PC-3 (cell line): Measurements from ENCODE around the gene MIEF1. TPM values are rescaled to one million over a fixed set of nuclear protein-coding genes. Genes with fewer than 3 reads are reported as not detected.
A peak's percentile ranks its signal among the peaks of the same experiment; 100 is the strongest.

Source experiments
- ATAC-seq: fragments of 200-7000 bp; cut with Tn5 transposase; 2 replicates; pipeline ENCODE4 v1.9.1; 2020; ENCODE audit warnings: mild to moderate bottlenecking, moderate library complexity
- BruUV-seq: library from RNA; stranded (reverse); fragments of 400-500 nt; replicated peaks from 2 replicates; lab custom pipeline; 2021; lab: Mats Ljungman, UMichigan
- CTCF ChIA-PET: fragments of 300-600 bp; sonication (Branson Sonifier 250); formaldehyde crosslinking; loops from one replicate; lab custom pipeline; 2022; ENCODE audit warnings: antibody characterized with exemption; lab: Charles Lee
- POLR2A ChIA-PET: fragments of 300-600 bp; sonication (Branson Sonifier 250); formaldehyde crosslinking; loops from one replicate; lab custom pipeline; 2022; ENCODE audit warnings: antibody characterized with exemption; ENCODE audit not compliant: unreplicated experiment; lab: Charles Lee
- DNase-seq: peaks from one replicate; pipeline ENCODE4 v3.0.0-alpha.2; 2015
- H2AFZ ChIP-seq: fragments of 300-600 bp; sonication (generic); 2 replicates; pipeline ENCODE4 v1.6.0; 2016; ENCODE audit warnings: antibody characterized with exemption, low read length
- H3F3A ChIP-seq: fragments of 300-600 bp; sonication (generic); one replicate; pipeline ENCODE4 v1.6.0; 2017; ENCODE audit warnings: antibody characterized with exemption, low read length, control low read depth, mild to moderate bottlenecking; ENCODE audit not compliant: unreplicated experiment
- H3K27ac ChIP-seq: fragments of 300-600 bp; sonication (generic); 2 replicates; pipeline ENCODE4 v1.5.1; 2016; ENCODE audit warnings: mild to moderate bottlenecking, low read length
- H3K27me3 ChIP-seq: fragments of 300-600 bp; sonication (generic); 2 replicates; pipeline ENCODE4 v1.6.1; 2016; ENCODE audit warnings: low read length, mixed read lengths
- H3K36me3 ChIP-seq: fragments of 300-600 bp; sonication (generic); 2 replicates; pipeline ENCODE4 v1.6.1; 2016; ENCODE audit warnings: low read depth, mixed run types, low read length, mixed read lengths
- H3K4me1 ChIP-seq: fragments of 300-600 bp; sonication (generic); 2 replicates; pipeline ENCODE4 v1.5.1; 2016; ENCODE audit warnings: low read length; ENCODE audit not compliant: insufficient read depth
- H3K4me2 ChIP-seq: fragments of 300-600 bp; sonication (generic); 2 replicates; pipeline ENCODE4 v1.6.0; 2016; ENCODE audit warnings: low read length
- H3K4me3 ChIP-seq: fragments of 300-600 bp; sonication (generic); 2 replicates; pipeline ENCODE4 v1.5.1; 2016; ENCODE audit warnings: mild to moderate bottlenecking, low read length, mixed read lengths
- H3K79me2 ChIP-seq: fragments of 300-600 bp; sonication (generic); 2 replicates; pipeline ENCODE4 v1.6.1; 2017; ENCODE audit warnings: low read length, mixed read lengths
- H3K9ac ChIP-seq: fragments of 300-600 bp; sonication (generic); 2 replicates; pipeline ENCODE4 v1.6.0; 2016; ENCODE audit warnings: mild to moderate bottlenecking, low read length
- H3K9me2 ChIP-seq: fragments of 300-600 bp; sonication (generic); replicated peaks from 2 replicates; pipeline ENCODE4 v1.6.1; 2016; ENCODE audit warnings: mixed run types, low read length, mixed read lengths
- H3K9me3 ChIP-seq: fragments of 300-600 bp; sonication (generic); 2 replicates; pipeline ENCODE4 v1.6.1; 2016; ENCODE audit warnings: low read length, mixed read lengths
- H4K20me1 ChIP-seq: fragments of 300-600 bp; sonication (generic); 2 replicates; pipeline ENCODE4 v1.6.1; 2016; ENCODE audit warnings: low read length, mixed read lengths
- CTCF ChIP-seq: fragments of 300-600 bp; sonication (generic); conservative IDR thresholded peaks from 2 replicates; pipeline ENCODE4 v1.5.1; 2017; ENCODE audit warnings: antibody characterized with exemption, low read depth, mild to moderate bottlenecking, low read length
- EZH2 ChIP-seq: fragments of 300-600 bp; sonication (generic); IDR thresholded peaks from one replicate; pipeline ENCODE4 v1.6.1; 2017; ENCODE audit warnings: antibody characterized with exemption, mild to moderate bottlenecking, low read length; ENCODE audit not compliant: unreplicated experiment
- EZH2phosphoT487 ChIP-seq: fragments of 300-600 bp; sonication (generic); IDR thresholded peaks from 2 replicates; pipeline ENCODE4 v1.6.1; 2018; ENCODE audit warnings: mild to moderate bottlenecking, antibody characterized with exemption, low read length, borderline replicate concordance
- intact Hi-C: fragments of 100-400 bp; cut with micrococcal nuclease; formaldehyde crosslinking; loops from 2 replicates; pipeline ENCODE4 v1.9.0; 2023
- total RNA-seq: library from RNA; depleted of rRNA; stranded (reverse); fragments of >200 nt; gene quantifications from 2 replicates; pipeline ENCODE4 v1.2.3, GENCODE V29; 2014

Gene MIEF1
- total RNA-seq, 1 experiment from 2014 or later = 23.2 TPM

- peak overlapping the region; percentile 39; the same call in 1 of the 2 replicates for H3K4me2 ChIP-seq
- peak; percentile 45 for DNase-seq
- H2AFZ ChIP-seq = no peak overlapping the region
- H3F3A ChIP-seq = no peaks in the 10 kb centered on the region
- H3K9me3 ChIP-seq = no peaks in the 10 kb centered on the region
- H4K20me1 ChIP-seq = no peaks in the 10 kb centered on the region
- no peak overlapping the region for H3K4me3 ChIP-seq
- ChIA-PET POLR2A (no interaction called here), CTCF (interaction anchor here (0.9 kb wide), 2 partner anchors 10 to 477 kb away, joined by 3 to 5 read pairs; no protein-coding TSS in a partner anchor)
- peaks cover 11% of the 10 kb centered on the region; the same call in 1 of the 2 replicates for H3K27me3 ChIP-seq
- H3K4me1 ChIP-seq = peaks cover 4% of the 10 kb centered on the region; the same call in 1 of the 2 replicates
- BruUV-seq = no TSS peak
- intact Hi-C loops = no loop called here
- H3K36me3 ChIP-seq = no peaks in the 10 kb centered on the region
- ATAC-seq = peak; percentile 68
- no peak overlapping the region for H3K27ac ChIP-seq
- H3K79me2 ChIP-seq = no peaks in the 10 kb centered on the region
- no peak overlapping the region for H3K9ac ChIP-seq
- no peaks in the 10 kb centered on the region for H3K9me2 ChIP-seq
- no peak for TF ChIP-seq CTCF
- no peak for TF ChIP-seq EZH2
- no peak for TF ChIP-seq EZH2phosphoT487
These were observed 44.9 kb downstream of the MIEF1 start for GRCh38 chr22:39546889-39547586.

GRCh38 chr22:39547587-39547947 lies 45.5 kb downstream of the MIEF1 start:
- H3K9me3 ChIP-seq = no peaks in the 10 kb centered on the region
- no peaks in the 10 kb centered on the region for H3K9me2 ChIP-seq
- DNase-seq (no peak), ATAC-seq (no peak)
- H3K79me2 ChIP-seq = no peaks in the 10 kb centered on the region
- no peaks in the 10 kb centered on the region for H4K20me1 ChIP-seq
- H3K27me3 ChIP-seq = peaks cover 11% of the 10 kb centered on the region; the same call in 1 of the 2 replicates
- peaks cover 4% of the 10 kb centered on the region; the same call in 1 of the 2 replicates for H3K4me1 ChIP-seq
- ChIA-PET POLR2A (no interaction called here), CTCF (interaction anchor here (0.9 kb wide), 2 partner anchors 11 to 477 kb away, joined by 3 to 5 read pairs; no protein-coding TSS in a partner anchor)
- TF ChIP-seq CTCF = no peak
- TF ChIP-seq EZH2phosphoT487 = no peak
- TF ChIP-seq EZH2 = no peak
- no peak overlapping the region for H3K27ac ChIP-seq
- H3K9ac ChIP-seq = no peak overlapping the region
- intact Hi-C loops = no loop called here
- no peak overlapping the region for H3K4me2 ChIP-seq
- H2AFZ ChIP-seq = no peak overlapping the region
- no peak overlapping the region for H3K4me3 ChIP-seq
- BruUV-seq = no TSS peak
- H3K36me3 ChIP-seq = no peaks in the 10 kb centered on the region
- H3F3A ChIP-seq = no peaks in the 10 kb centered on the region

GRCh38 chr22:39553429-39553828 lies 51.3 kb downstream of the MIEF1 start:
- intact Hi-C loops = no loop called here
- no peak overlapping the region for H2AFZ ChIP-seq
- ChIA-PET CTCF (no interaction called here), POLR2A (no interaction called here)
- H3K27me3 ChIP-seq = peaks cover 32% of the 10 kb centered on the region
- no peaks in the 10 kb centered on the region for H3F3A ChIP-seq
- ATAC-seq (no peak), DNase-seq (no peak)
- H3K9me3 ChIP-seq = no peaks in the 10 kb centered on the region
- H3K27ac ChIP-seq = no peak overlapping the region
- no peaks in the 10 kb centered on the region for H3K79me2 ChIP-seq
- TF ChIP-seq EZH2phosphoT487 (no peak), CTCF (no peak), EZH2 (no peak)
- no peaks in the 10 kb centered on the region for H3K36me3 ChIP-seq
- no peaks in the 10 kb centered on the region for H3K4me1 ChIP-seq
- H4K20me1 ChIP-seq = no peaks in the 10 kb centered on the region
- H3K4me3 ChIP-seq = no peak overlapping the region
- no peaks in the 10 kb centered on the region for H3K9me2 ChIP-seq
- no peak overlapping the region for H3K9ac ChIP-seq
- BruUV-seq = no TSS peak
- H3K4me2 ChIP-seq = no peak overlapping the region
